NCI-H82 treated with DMSO at 0.1 percent for 48 hours (cell line): ENCODE data around the gene KLRC4.
"Not testable (repeated sequence)": the region's sequence is repeated elsewhere in the genome, so short reads cannot be mapped to it uniquely, and the experiment has no call there.

Experiments
- DNase-seq: peaks from one replicate; lab custom pipeline; 2025; ENCODE audit not compliant: unreplicated experiment; lab: John Stamatoyannopoulos, UW

KLRC4 gene

DNA sequence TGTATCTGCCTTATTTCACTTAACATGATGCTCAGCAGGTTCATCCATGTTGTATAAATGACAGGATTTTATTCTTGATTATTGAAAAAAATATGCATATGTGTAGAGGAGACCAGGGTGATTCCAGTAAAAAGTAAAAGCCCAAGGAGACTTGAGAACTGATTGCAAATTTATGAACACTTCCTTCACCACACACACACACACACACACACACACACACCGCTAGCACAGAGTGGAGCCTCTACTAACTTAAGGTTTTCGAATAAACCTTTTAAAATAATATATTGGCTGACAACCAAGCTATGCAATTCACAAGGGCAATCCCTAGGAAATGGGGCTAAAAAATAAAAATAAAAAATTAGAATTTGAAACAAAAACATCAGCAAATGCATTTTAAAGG is 11.4 kb downstream of the KLRC4 start:
- no peak for DNase-seq

DNA sequence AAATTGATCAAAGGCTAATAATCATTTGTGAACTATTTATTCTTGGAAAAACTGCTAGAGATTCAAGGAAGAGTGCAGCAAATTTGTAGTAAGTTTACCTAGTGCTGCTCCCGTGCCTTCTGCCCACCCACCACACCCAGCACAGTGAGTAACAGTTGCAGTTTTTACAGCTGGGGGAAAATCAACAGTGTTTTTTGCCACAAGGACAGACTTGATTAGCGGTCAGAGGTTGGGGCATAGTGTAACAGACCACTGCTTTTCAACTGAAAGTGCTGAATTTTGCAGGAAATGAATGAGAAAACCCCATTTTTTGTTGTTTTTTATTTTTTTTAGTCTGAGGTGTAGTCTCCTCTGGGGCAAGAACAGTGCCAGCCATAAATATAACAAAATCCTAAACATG is 12.3 kb downstream of the KLRC4 start:
- DNase-seq: no peak

DNA sequence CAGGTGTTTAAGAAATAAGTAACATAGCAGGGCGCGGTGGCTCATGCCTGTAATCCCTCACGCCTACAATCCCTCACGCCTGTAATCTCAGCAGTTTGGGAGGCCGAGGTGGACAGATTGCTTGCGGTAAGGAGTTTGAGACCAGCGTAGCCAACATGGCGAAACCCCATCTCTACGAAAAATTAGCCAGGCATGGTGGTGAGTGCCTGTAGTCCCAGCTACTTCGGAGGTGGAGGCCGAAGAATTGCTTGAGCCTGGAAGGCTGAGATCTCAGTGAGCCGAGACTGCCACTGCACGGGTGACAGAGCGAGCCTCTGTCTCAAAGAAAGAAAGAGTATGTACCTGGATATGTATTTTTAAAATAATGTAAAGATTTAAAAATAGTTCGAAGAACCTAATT is 13.4 kb downstream of the KLRC4 start:
- not testable (repeated sequence) for DNase-seq

- no peak for DNase-seq
These were observed 14.1 kb downstream of the KLRC4 start for GRCh38 chr12:10395390-10395998.

DNA sequence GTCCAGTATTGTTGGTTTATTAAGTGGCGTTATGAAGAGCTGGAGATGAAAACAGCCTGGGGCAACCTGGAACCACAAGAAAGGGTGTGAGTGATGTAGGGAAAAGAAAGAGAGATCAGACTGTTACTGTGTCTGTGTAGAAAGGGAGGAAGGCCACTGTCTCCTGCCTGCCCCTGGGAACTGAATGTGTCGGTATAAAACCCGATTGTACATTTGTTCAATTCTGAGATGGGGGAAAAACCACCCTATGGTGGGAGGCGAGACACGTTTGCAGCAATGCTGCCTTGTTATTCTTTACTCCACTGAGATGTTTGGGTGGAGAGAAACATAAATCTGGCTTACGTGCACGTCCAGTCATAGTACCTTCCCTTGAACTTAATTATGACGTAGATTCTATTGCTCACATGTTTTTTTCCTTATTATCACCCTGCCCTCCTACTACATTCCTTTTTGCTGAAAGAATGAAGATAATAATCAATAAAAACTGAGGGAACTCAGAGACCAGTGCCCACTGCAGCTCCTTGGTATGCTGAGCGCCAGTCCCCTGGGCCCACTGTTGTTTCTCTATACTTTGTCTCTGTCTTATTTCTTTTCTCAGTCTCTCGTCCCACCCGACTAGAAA is 14.9 kb downstream of the KLRC4 start:
- not testable (repeated sequence) for DNase-seq

GRCh38 chr12:10393291-10393690 is 16.3 kb downstream of the KLRC4 start:
- no peak for DNase-seq

DNA sequence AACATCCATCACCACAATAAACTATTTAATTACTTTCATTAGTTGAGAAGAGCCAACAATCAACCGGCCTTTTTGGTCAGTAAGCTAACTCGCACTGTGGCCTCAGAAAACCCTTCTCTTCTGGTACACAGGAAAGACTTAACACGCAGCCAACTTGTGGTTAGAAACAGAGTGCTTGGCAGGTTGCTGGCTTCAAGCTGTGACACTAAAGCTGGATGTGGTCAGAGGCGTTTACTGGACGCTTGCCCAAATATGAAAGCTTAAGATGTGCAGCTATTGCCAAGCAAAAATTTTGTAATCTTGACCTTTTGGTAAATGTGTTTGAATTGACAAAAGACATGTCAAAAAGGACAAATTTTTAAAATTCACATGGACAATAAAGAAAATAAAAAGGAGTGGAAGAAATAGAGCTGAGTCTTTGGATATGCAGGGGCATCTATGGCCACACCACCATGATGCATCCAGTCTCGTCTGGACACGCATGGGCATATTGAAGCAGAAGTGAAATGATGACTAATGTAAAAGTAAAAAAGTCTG is 17.1 kb downstream of the KLRC4 start:
- no peak for DNase-seq

DNA sequence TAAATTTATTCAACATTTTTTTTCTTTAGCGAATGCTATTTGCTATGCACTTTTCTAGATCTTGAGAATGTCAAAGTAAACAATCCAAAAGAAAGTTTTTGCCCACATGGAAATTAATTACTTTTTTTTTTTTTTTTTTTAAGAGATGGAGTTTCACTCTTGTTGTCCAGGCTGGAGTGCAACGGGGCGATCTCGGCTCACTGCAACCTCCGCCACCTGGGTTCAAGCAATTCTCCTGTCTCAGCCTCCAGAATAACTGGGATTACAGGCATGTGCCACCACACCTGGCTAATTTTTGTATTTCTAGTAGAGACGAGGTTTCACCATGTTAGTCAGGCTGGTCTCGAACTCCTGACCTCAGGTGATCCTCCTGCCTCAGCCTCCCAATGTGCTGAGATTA is 18.6 kb downstream of the KLRC4 start:
- DNase-seq: not testable (repeated sequence)

- DNase-seq: no peak
These were observed 19.7 kb downstream of the KLRC4 start, which contains the start of gene KLRK1 for GRCh38 chr12:10389904-10390303. KLRK1 (minus strand) TSS chr12:10390041; CDS start chr12:10388810, 1,231 bp downstream.

- no peak for DNase-seq
These were observed 20.7 kb downstream of the KLRC4 start for GRCh38 chr12:10388624-10389413.

- not testable (repeated sequence) for DNase-seq
These were observed 22.1 kb downstream of the KLRC4 start for GRCh38 chr12:10387498-10387897.

- no peak for DNase-seq
These were observed 22.7 kb downstream of the KLRC4 start for GRCh38 chr12:10386857-10387256.

GRCh38 chr12:10385166-10385613 is 24.4 kb downstream of the KLRC4 start:
- DNase-seq: no peak

DNA sequence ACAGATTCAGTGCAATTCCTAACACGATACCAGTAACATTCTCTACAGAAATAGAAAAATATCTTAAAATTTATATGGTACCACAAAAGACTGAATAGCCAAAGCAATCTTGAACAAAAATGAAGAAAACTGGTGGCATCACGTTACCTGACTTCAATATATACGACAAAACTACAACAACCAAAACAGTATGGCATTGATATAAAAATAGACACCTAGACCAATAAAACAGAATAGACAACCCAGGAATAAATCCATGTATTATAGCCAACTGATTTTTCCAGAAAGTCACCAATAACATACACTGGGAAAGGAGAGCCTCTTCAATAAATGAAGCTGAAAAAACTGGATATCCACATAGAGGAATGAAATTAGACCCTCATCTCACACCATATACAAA is 25.4 kb downstream of the KLRC4 start:
- no peak for DNase-seq

DNA sequence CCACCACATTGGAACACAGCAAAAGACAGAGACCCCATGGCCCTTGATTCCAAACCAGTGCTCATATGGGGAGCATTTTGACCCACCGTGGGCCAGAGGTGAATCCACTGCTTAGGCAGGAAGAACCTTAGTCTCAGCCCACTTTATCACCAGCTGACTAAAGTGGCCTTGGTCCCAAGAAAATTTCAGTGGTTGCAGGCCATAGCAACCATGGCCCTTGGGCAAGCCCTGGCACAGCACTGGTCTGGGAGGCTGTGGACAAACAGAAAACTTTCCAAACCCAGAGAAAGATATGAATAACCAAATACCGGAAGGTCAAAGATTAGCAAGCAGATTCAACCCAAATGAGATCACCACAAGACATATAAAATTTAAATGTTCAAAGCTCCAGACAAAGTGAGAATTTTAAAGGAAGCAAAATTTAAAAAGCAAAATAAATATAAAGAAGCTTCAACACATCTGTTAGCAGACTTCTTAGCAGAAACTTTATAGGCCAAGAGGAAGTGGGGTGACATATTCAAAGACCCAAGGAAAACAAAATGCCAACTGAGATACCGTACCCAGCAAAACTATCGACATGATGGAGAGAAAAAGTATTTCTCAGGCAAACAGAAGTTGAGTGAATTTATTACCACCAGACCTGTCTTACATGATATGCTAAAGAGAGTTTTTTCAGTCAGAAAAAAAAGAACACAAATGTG is 27.5 kb downstream of the KLRC4 start:
- no peak for DNase-seq

DNA sequence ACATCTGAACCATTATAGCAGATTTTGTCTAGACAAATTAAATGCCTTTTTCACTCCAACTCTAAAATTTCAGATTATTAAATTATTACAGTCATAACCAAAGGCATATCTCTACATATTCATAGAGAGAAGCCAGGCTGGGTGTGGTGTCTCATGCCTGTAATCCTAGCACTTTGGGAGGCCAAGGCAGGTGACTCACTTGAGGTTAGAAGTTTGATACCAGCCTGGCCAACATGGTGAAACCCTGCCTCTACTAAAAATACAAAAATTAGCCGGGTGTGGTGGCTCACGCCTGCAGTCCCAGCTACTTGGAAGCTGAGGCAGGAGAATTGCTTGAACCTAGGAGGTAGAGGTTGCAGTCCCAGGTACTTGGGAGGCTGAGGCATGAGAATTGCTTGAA is 30.8 kb downstream of the KLRC4 start:
- not testable (repeated sequence) for DNase-seq

GRCh38 chr12:10374624-10375018 is 34.9 kb downstream of the KLRC4 start:
- DNase-seq: no peak

GRCh38 chr12:10372559-10372958 is 37.0 kb downstream of the KLRC4 start:
- DNase-seq: no peak

- DNase-seq: not testable (repeated sequence)
These were observed 37.5 kb downstream of the KLRC4 start for GRCh38 chr12:10371893-10372535.

DNA sequence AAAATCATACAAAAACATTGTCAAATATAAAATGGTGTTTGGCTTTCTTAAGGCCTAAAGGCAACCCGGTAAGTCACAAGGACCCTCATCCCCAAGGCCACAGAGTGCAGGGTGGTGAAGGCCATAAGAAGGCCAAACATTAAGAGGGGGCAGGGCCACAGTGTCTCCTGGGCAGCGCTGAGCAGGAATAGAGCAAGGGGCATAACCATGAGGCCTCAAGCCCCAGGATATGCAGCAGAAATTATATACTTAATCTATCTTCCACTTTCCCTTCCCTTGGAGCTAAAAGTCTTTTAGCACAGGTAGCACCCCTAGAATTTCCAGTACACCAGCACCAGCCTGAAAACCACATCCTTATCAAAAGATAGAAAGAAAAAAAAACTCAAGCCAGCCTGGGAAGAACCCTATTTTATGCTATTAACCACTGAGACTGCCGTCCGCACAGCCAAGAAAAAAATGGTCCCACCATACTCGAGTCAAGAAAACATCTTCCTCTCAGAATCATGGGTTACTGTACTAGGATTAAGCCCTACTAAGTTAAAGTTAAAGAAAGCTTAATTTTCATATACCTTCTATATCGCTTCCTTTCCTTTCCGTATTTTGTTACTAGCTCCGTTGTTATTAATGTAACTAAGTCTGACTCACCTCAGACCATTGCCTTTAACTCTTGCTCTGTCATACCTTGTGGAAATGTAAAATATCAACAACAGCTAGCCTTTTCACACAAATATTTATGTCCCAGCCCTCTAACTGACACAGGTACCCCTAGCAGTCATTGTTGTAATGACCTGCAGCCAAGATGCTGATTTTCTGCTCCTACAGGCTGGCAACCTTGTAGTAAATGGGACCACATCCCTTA is 39.8 kb downstream of the KLRC4 start:
- no peak for DNase-seq
